GM21619 (cell line): ENCODE results near the gene IFT88.

Source experiments
- ATAC-seq: cut with Tn5 transposase; IDR thresholded peaks from one replicate; pipeline ENCODE4 v1.9.1; 2021; ENCODE audit not compliant: unreplicated experiment

IFT88 gene

GRCh38 chr13:20714563-20715329 lies 147.8 kb downstream of the IFT88 start:
- ATAC-seq, result no peak

- no peak for ATAC-seq
Measured at GRCh38 chr13:20715330-20715712, 148.4 kb downstream of the IFT88 start.

- no peak for ATAC-seq
Measured at GRCh38 chr13:20716951-20717350, 150.0 kb downstream of the IFT88 start.

GRCh38 chr13:20717581-20718542 lies 150.9 kb downstream of the IFT88 start:
- no peak for ATAC-seq

GRCh38 chr13:20718958-20719566 lies 152.1 kb downstream of the IFT88 start:
- ATAC-seq, result no peak

- no peak for ATAC-seq
Measured at GRCh38 chr13:20719783-20720182, 152.8 kb downstream of the IFT88 start.

GRCh38 chr13:20720499-20720898 lies 153.5 kb downstream of the IFT88 start:
- no peak for ATAC-seq

GRCh38 chr13:20721058-20721453 lies 154.1 kb downstream of the IFT88 start:
- ATAC-seq, result no peak

- ATAC-seq, result no peak
Measured at GRCh38 chr13:20721454-20722357, 154.7 kb downstream of the IFT88 start.

- no peak for ATAC-seq
Measured at GRCh38 chr13:20727856-20728255, 160.9 kb downstream of the IFT88 start.

- ATAC-seq, result no peak
Measured at GRCh38 chr13:20728579-20729311, 161.8 kb downstream of the IFT88 start.

GRCh38 chr13:20729633-20730585 lies 163.0 kb downstream of the IFT88 start:
- no peak for ATAC-seq

- ATAC-seq, result no peak
Measured at GRCh38 chr13:20738616-20739015, 171.7 kb downstream of the IFT88 start.

- ATAC-seq, result no peak
Measured at GRCh38 chr13:20740021-20740420, 173.1 kb downstream of the IFT88 start.
